ENCODE measurements around the gene AHCYL2. TPM values are rescaled to one million over a fixed set of nuclear protein-coding genes. Genes with fewer than 3 reads are reported as not detected.

AHCYL2 gene
- total RNA-seq, 1 donor from 2014 or later: 15.5 TPM

DNA sequence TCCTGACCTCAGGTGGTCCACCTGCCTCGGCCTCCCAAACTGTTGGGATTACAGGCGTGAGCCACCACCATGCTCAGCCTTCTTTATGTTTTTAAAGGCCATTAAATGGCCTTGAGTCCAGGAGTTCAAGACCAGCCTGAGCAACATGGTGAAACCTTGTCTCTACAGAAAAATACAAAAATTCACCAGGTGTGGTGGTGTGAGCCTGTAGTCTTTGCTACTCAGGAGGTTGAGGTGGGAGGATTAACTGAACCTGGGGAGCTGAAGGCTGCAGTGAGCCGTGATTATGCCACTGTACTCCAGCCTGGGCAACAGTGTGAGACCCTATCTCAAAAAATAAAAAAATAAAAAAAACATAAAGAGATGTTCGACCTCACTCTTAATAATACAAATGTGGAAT is 25.4 kb upstream of the AHCYL2 start:
- no peaks in the 10 kb centered on the region for H3K9me3 Mint-ChIP-seq
- no peak overlapping the region for H3K27ac Mint-ChIP-seq
- no peaks in the 10 kb centered on the region for H3K36me3 Mint-ChIP-seq (ENCODE audit: low read depth)

GRCh38 chr7:129202058-129202777 is 22.6 kb upstream of the AHCYL2 start:
- intact Hi-C loops (cut with micrococcal nuclease): no loop called here
- Mint-ChIP-seq H3K36me3 (ENCODE audit: low read depth) (no peaks in the 10 kb centered on the region), H3K4me1 (ENCODE audit: low read depth) (no peaks in the 10 kb centered on the region), H3K27ac (no peak overlapping the region), H3K9me3 (no peaks in the 10 kb centered on the region), H3K27me3 (ENCODE audit: insufficient read depth) (peaks cover 13% of the 10 kb centered on the region), H3K4me3 (no peak overlapping the region)
- no peak for DNase-seq (ENCODE audit: low spot score)

More for the DNA sequence above, 25.4 kb upstream of the AHCYL2 start:
- DNase-seq (ENCODE audit: low spot score): no peak
- Mint-ChIP-seq H3K4me1 (ENCODE audit: low read depth) (no peaks in the 10 kb centered on the region), H3K4me3 (no peak overlapping the region), H3K27me3 (ENCODE audit: insufficient read depth) (peaks cover 15% of the 10 kb centered on the region)
- intact Hi-C loops (cut with micrococcal nuclease): no loop called here

- Mint-ChIP-seq H3K27me3 (ENCODE audit: insufficient read depth) (peaks cover 9% of the 10 kb centered on the region), H3K4me1 (ENCODE audit: low read depth) (no peaks in the 10 kb centered on the region), H3K4me3 (no peak overlapping the region), H3K36me3 (ENCODE audit: low read depth) (no peaks in the 10 kb centered on the region), H3K9me3 (no peaks in the 10 kb centered on the region), H3K27ac (no peak overlapping the region)
- no peak for DNase-seq (ENCODE audit: low spot score)
- intact Hi-C loops (cut with micrococcal nuclease): no loop called here
Observed at GRCh38 chr7:129203050-129203741, 21.6 kb upstream of the AHCYL2 start.

- no peak for DNase-seq (ENCODE audit: low spot score)
- Mint-ChIP-seq H3K27ac (no peak overlapping the region), H3K9me3 (no peaks in the 10 kb centered on the region), H3K36me3 (ENCODE audit: low read depth) (no peaks in the 10 kb centered on the region), H3K4me3 (no peak overlapping the region), H3K4me1 (ENCODE audit: low read depth) (no peaks in the 10 kb centered on the region), H3K27me3 (ENCODE audit: insufficient read depth) (peaks cover 5% of the 10 kb centered on the region)
- intact Hi-C loops (cut with micrococcal nuclease): no loop called here
Observed at GRCh38 chr7:129205126-129205818, 19.6 kb upstream of the AHCYL2 start.

DNA sequence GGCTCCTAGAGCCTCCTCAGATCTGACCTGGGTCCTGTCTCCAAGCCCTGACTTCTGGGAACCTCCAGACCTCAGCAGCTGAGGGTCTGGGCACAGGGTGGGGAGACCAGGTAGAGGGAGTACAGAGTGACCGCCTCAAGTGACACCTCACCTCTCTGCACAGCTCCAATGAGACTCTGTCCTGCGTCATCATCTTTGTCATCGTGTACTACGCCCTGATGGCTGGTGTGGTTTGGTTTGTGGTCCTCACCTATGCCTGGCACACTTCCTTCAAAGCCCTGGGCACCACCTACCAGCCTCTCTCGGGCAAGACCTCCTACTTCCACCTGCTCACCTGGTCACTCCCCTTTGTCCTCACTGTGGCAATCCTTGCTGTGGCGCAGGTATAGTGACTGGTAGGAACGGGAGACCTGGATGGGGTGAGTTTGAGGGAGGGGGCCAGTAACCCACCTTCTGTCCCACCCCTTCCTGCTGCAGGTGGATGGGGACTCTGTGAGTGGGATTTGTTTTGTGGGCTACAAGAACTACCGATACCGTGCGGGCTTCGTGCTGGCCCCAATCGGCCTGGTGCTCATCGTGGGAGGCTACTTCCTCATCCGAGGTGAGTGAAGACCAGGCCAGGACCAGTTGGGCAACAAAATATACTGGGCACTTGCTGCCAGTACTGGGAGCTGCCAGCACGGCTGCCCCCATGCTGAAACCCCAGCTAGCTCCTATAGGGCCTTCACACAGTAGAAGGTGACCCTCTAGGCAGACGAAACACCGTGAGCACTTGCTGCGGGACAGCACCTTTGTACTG is 18.6 kb upstream of the AHCYL2 start:
- no peaks in the 10 kb centered on the region for H3K9me3 Mint-ChIP-seq
- H3K27me3 Mint-ChIP-seq (ENCODE audit: insufficient read depth): peaks cover 5% of the 10 kb centered on the region
- no peak overlapping the region for H3K27ac Mint-ChIP-seq
- intact Hi-C loops (cut with micrococcal nuclease): no loop called here
- no peaks in the 10 kb centered on the region for H3K4me1 Mint-ChIP-seq (ENCODE audit: low read depth)
- H3K36me3 Mint-ChIP-seq (ENCODE audit: low read depth): no peaks in the 10 kb centered on the region
- no peak overlapping the region for H3K4me3 Mint-ChIP-seq
- no peak for DNase-seq (ENCODE audit: low spot score)

GRCh38 chr7:129208667-129209066 is 16.2 kb upstream of the AHCYL2 start:
- H3K36me3 Mint-ChIP-seq (ENCODE audit: low read depth): no peaks in the 10 kb centered on the region
- DNase-seq (ENCODE audit: low spot score): no peak
- no peaks in the 10 kb centered on the region for H3K9me3 Mint-ChIP-seq
- H3K27ac Mint-ChIP-seq: no peak overlapping the region
- H3K27me3 Mint-ChIP-seq (ENCODE audit: insufficient read depth): peaks cover 2% of the 10 kb centered on the region
- H3K4me3 Mint-ChIP-seq: no peak overlapping the region
- intact Hi-C loops (cut with micrococcal nuclease): no loop called here
- H3K4me1 Mint-ChIP-seq (ENCODE audit: low read depth): no peaks in the 10 kb centered on the region

GRCh38 chr7:129209067-129209926 is 15.5 kb upstream of the AHCYL2 start:
- no peaks in the 10 kb centered on the region for H3K4me1 Mint-ChIP-seq (ENCODE audit: low read depth)
- no peaks in the 10 kb centered on the region for H3K9me3 Mint-ChIP-seq
- H3K27ac Mint-ChIP-seq: no peak overlapping the region
- H3K4me3 Mint-ChIP-seq: no peak overlapping the region
- intact Hi-C loops (cut with micrococcal nuclease): no loop called here
- H3K27me3 Mint-ChIP-seq (ENCODE audit: insufficient read depth): no peaks in the 10 kb centered on the region
- no peak for DNase-seq (ENCODE audit: low spot score)
- H3K36me3 Mint-ChIP-seq (ENCODE audit: low read depth): no peaks in the 10 kb centered on the region

- H3K9me3 Mint-ChIP-seq: no peaks in the 10 kb centered on the region
- H3K4me3 Mint-ChIP-seq: no peak overlapping the region
- peak; percentile 44 for DNase-seq (ENCODE audit: low spot score)
- H3K36me3 Mint-ChIP-seq (ENCODE audit: low read depth): no peaks in the 10 kb centered on the region
- no peaks in the 10 kb centered on the region for H3K4me1 Mint-ChIP-seq (ENCODE audit: low read depth)
- H3K27ac Mint-ChIP-seq: no peak overlapping the region
- intact Hi-C loops (cut with micrococcal nuclease): loop anchor here (1.0 kb wide), 3 partner anchors 46 to 306 kb away; no protein-coding TSS in a partner anchor
- no peaks in the 10 kb centered on the region for H3K27me3 Mint-ChIP-seq (ENCODE audit: insufficient read depth)
Observed at GRCh38 chr7:129210256-129210988, 14.4 kb upstream of the AHCYL2 start.

GRCh38 chr7:129210989-129211312 is 13.9 kb upstream of the AHCYL2 start:
- Mint-ChIP-seq H3K27ac (no peak overlapping the region), H3K4me1 (ENCODE audit: low read depth) (no peaks in the 10 kb centered on the region), H3K36me3 (ENCODE audit: low read depth) (no peaks in the 10 kb centered on the region), H3K9me3 (no peaks in the 10 kb centered on the region), H3K27me3 (ENCODE audit: insufficient read depth) (no peaks in the 10 kb centered on the region), H3K4me3 (no peak overlapping the region)
- intact Hi-C loops (cut with micrococcal nuclease): loop anchor here (1.0 kb wide), 3 partner anchors 47 to 307 kb away; no protein-coding TSS in a partner anchor
- no peak for DNase-seq (ENCODE audit: low spot score)

DNA sequence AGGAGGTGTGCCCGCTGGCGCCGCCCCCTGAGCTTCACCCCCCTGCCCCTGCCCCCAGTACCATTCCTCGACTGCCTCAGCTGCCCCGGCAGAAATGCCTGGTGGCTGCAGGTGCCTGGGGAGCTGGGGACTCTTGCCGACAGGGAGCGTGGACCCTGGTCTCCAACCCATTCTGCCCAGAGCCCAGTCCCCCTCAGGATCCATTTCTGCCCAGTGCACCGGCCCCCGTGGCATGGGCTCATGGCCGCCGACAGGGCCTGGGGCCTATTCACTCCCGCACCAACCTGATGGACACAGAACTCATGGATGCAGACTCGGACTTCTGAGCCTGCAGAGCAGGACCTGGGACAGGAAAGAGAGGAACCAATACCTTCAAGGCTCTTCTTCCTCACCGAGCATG is 12.7 kb upstream of the AHCYL2 start:
- Mint-ChIP-seq H3K9me3 (no peaks in the 10 kb centered on the region), H3K27me3 (ENCODE audit: insufficient read depth) (no peaks in the 10 kb centered on the region), H3K27ac (no peak overlapping the region), H3K4me3 (no peak overlapping the region), H3K36me3 (ENCODE audit: low read depth) (no peaks in the 10 kb centered on the region), H3K4me1 (ENCODE audit: low read depth) (no peaks in the 10 kb centered on the region)
- DNase-seq (ENCODE audit: low spot score): no peak
- intact Hi-C loops (cut with micrococcal nuclease): no loop called here

DNA sequence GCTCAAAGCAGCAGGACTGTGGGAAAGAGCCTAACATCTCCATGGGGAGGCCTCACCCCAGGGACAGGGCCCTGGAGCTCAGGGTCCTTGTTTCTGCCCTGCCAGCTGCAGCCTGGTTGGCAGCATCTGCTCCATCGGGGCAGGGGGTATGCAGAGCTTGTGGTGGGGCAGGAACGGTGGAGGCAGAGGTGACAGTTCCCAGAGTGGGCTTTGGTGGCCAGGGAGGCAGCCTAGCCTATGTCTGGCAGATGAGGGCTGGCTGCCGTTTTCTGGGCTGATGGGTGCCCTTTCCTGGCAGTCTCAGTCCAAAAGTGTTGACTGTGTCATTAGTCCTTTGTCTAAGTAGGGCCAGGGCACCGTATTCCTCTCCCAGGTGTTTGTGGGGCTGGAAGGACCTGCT is 12.2 kb upstream of the AHCYL2 start:
- H3K27ac Mint-ChIP-seq: no peak overlapping the region
- H3K27me3 Mint-ChIP-seq (ENCODE audit: insufficient read depth): no peaks in the 10 kb centered on the region
- H3K36me3 Mint-ChIP-seq (ENCODE audit: low read depth): no peaks in the 10 kb centered on the region
- no peaks in the 10 kb centered on the region for H3K9me3 Mint-ChIP-seq
- intact Hi-C loops (cut with micrococcal nuclease): no loop called here
- no peaks in the 10 kb centered on the region for H3K4me1 Mint-ChIP-seq (ENCODE audit: low read depth)
- no peak overlapping the region for H3K4me3 Mint-ChIP-seq
- DNase-seq (ENCODE audit: low spot score): no peak
